ENCODE results near the gene HACD4.

Gene HACD4, protein sequence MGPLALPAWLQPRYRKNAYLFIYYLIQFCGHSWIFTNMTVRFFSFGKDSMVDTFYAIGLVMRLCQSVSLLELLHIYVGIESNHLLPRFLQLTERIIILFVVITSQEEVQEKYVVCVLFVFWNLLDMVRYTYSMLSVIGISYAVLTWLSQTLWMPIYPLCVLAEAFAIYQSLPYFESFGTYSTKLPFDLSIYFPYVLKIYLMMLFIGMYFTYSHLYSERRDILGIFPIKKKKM

DNA sequence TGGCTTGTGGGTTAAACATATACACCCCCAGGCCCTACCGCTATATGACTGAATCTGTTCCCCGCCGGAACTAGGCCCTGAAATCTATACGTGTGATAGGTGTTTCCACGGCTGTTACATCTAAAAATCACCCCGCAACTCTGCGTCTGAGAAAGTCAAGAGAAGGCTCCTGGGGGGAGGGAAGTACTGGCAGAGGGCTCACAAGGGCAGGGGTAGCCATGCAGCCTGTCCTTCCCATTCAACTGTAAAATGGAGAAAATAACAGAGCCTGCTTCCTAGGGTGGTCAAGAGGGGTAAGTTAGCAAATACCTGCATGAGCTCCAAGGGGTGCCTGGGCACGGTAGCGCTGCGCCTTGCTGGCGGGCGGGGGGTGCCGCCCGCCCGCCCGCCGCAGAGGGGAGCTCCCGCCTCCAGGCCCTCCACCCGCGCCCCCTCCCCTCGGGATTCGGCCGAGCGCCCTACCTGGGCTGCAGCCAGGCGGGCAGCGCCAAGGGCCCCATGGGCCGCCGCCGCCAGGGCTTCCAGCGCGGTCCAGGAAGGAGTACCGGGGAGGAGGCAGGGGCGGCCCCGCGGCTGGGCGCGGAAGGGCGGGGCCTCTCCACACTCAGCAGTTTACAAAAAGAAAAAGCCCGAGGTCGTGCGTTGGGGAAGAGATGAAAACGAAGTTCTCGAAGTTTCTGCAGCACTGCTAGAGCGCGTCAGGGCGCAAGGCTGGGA is at the start of gene HACD4:
Gene HACD4, minus strand, starts transcription at position 550 of the 717 bp plus-strand sequence. Its CDS starts 50 bp downstream, at position 500.
- no peak for DNase-seq

DNA sequence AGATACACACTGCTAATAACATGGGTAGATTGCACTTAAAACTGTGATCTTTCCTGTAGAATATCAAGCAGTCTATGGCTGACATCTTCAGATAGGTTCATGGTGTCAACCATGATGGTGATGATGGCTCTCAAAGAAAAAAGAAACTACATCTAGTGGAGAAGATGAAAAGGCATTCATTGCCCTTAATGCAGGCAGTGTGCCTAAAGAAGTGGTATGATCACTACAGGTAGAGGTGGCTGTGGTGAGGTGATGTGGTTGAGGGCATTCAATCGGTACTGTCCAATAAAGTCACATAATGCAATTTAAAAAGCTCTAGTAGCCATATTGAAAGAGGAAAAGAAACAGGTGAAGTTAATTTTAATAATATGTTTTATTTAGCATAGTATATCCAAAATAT is 49.4 kb upstream of the HACD4 start:
- DNase-seq = no peak

DNA sequence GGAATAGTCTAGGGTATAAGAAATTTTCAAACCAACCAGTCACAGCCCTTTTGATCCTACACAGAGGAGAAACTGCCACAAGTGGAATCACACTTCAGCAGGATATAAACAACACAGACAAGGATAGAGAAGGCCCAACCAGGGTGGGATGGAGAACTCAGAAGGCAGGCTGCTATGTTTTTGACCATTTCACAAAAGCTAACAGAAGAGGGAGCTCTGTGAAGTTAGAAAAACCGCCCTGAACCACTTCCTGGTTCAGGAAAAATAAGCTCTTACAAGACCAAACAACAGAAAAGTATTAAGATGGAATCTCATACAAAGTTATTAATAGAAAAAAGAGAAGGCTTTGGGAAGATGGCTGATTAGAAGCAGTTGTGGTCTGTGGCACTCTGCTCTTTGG is 47.3 kb upstream of the HACD4 start:
- DNase-seq = no peak

DNA sequence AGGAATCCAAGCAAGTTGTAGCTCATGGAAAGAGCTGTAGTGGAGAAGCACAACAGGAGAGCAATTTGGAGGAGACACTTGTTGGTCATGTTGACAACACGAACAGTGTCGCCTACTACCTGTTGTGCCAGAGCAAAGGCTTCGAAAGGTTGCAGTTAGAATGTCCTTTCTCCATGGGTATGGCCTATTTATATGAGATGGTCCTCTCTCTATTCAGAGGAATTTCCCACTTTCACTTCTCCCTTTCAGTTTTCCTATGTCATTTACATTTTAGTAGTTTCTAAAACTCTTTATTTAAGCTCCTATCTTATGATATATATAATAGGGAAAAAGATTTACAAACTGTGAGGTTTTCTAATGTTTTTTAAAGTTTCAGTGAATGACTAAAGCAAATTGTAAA is 46.3 kb upstream of the HACD4 start, which contains the start of gene IFNB1:
Gene IFNB1, minus strand, starts transcription at position 162 of the 400 bp plus-strand sequence. Its CDS starts 73 bp downstream, at position 89.
- DNase-seq = no peak

DNA sequence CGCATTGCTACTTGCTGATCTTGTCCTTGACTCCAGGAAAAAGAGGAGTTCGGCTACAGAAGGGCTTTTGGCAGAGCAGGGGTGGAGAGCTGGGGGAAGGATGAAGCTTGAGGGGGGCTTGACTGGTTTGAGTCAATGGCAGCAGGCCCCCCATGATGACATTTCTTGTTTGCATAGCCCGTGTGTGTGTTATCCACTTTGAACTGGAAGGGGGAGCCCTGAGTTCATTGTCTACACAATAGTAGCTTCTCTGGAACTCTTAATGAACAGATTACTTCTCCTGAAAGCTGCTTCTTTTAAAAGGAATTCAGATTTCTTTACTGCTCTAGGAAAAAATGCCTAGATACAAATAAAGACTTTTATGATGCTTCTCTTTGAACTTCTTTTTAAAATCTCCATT is 44.0 kb upstream of the HACD4 start:
- DNase-seq = no peak

DNA sequence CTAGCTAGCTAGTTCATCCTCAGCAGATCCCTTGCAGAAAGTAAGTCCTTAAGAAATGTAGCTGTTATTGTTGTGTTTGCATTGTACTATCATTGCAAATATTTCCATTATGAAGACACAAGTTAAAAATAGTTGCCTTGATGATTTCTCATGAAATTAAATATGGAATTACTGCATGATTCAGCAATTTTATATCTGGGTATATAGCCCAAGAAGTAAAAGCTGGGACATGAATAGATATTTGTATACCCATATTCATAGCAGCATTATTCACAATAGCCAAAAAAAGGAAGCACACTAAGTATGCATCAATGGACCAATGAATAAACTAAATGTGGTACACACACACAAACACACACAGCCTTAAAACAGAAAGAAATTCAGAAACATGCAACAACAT is 39.5 kb upstream of the HACD4 start:
- no peak for DNase-seq

DNA sequence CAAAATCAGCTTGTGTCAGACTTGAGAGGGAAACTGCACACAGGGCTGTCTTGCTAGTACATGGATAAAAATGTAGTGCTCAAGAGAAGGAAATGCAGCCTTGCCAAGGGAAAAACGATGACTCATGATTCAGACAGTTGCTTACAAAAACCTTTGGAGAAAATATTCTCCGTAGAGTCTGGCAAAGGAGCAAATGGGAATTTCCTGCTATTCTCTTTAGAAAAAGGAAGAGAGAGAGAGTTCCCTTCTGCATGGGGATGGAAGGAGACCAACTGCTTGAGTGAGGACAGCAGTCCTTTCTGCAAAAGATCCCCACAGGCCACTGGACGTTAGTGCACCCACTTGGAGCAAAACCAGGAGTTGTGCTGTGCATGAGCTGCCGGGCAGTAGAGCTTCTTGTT is 38.7 kb upstream of the HACD4 start:
- DNase-seq = peak in 1 of 2 experiments; percentile 23

DNA sequence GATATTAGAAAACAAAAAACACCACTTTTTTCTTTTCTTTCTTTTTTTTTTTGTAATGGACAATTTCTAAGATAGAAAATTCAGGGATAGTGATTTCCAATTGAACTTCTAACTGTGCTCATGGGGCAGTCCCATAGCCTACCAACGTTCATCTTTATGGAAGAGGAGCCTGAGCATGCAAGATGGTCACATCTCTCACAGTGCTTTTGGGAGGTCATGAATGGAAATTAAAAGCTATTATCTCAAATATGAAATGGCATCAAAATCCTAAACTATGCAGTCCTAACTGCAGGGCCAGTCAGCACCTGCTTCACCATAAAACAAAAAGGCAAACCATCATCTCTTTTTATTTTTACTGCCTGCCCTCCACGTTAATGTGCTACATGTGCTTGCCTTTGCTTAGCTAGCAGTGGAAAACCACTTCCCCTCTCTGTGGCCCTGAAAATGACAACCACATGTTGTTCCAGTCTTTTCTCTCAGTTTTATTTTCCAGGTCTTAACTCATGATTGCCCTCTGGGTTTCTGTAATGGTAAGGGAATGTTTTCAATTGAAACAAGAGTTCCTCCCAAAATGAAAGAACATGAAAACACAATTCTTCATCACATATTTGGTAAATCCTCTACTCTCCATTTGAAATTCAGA is 29.6 kb upstream of the HACD4 start:
- DNase-seq = no peak

DNA sequence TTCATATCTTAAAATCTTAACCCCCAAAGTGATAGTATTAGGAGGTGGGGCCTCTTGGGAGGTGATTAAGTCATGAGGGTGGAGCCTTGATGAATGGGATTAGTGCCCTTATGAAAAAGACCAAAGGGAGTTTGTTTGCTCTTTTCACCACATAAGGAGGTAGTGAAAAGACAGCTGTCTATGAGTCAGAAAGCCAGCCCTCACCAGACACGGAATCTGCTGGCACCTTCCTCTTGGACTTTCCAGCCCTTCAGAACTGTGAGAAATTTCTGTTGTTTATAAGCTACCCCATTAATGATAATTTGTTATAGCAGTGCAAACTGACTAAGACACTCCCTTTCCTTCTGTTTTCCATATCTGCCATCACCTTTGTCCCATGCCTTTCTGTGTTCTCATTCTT is 25.5 kb upstream of the HACD4 start:
- no peak for DNase-seq

DNA sequence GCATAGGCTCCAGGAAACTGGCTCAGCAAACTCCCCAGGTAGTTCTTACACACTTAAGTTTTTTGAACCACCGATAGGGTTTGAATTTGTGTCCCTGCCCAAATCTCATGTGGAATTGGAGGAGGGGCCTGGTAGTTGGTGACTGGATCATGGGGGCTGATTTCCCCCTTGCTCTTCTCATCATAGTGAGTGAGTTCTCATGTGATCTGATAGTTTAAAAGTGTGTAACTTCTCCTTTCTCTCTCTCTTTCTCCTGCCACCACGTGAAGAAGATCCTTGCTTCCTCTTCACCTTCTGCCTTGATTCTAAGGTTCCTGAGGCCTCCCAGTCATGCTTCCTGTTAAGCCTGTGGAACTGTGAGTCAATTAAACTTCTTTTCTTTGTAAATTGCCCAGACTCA is 22.4 kb upstream of the HACD4 start:
- DNase-seq = no peak

DNA sequence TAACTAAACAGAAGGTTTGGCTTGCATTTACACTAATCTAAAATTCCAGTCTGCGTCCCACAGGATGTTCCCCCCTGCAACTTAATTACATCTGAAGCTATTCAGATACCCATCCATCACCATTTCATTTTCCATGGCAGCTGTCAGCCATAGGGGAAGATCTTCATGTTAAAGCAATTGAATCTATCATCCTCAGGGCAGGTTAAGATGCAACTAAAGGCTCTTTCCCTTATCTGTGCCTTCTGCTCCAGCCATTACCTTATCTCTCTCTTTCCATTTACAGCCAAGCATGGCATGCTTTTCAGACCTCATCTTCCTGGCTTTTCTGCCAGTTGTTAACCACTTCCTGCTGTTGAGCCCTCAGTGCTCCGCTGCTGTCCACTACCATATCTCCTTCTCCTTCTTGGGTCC is 15.8 kb upstream of the HACD4 start:
- no peak for DNase-seq

DNA sequence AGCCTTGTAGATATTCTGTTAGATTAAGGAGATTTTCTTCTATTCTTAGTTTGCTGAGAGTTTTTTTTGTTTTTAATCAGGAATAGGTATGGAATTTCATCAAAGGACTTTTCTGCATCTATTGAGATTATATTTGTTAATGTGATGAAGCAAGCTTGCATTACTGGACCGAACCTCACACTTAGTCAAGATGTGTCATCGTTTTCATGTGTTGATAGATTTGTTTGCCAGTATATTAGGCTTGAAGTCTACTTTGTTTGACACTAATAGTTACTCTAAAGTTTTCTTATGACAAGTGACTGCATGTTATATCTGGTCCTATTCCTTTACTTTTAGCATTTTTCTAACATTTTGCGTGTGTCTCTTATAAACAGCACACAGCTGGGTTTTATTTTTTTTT is 12.4 kb upstream of the HACD4 start:
- DNase-seq = no peak

DNA sequence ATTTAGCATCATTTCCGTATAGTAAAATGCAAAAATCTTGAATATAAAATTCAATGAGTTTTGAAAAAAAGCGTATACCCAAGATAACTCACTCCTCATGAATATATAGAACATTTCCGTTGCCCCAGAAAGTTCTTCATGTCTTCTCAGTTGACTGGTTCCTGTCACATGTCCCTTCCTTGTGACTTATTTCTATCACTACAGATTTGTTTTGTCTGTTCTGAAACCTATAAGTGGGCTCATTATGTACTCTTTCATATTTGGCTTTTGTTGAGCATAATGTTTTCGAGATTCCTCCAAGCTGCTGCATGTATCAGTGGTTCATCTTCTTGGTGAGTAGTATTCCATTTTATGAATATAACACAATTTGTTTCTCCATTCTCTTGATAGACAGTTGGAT is 11.0 kb upstream of the HACD4 start:
- no peak for DNase-seq

DNA sequence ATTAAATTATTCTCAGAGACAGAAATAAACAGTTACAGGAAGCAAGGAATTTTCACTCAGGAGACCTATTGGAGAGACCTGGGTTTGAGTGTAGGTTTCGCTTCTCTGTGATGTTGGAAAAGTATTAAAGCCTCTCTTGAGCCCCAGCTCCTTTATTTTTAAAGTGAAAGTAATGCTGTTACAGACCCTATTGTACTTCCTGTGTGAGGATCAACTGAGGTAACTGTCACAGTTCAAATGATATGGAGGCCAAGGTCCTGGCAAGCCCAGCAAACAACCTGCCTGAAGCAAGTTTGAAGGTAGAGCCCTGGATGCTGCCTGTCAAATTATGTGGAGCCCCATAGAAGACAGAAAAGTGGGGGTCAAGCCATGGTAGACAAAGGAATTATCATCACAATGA is 7.9 kb upstream of the HACD4 start:
- no peak for DNase-seq

DNA sequence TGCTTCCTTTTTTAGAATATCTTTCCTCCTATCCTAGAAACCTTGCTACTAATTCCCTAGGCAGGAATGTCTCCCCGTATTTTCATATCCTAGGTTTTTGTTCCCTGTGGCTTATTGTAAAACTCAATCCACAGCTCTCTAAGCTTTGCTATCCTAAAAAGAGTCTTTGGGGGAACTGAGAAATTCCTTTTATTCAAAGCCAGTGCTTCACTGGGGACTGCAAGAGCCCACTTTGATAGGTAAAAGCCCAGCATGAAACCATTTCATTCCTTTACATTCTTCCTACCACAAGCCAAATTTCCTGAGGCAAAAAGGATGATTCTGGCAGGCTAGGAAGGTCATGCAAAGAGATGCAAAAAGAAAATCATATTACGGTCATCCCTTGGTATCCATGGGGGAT is 5.8 kb upstream of the HACD4 start:
- DNase-seq = no peak

DNA sequence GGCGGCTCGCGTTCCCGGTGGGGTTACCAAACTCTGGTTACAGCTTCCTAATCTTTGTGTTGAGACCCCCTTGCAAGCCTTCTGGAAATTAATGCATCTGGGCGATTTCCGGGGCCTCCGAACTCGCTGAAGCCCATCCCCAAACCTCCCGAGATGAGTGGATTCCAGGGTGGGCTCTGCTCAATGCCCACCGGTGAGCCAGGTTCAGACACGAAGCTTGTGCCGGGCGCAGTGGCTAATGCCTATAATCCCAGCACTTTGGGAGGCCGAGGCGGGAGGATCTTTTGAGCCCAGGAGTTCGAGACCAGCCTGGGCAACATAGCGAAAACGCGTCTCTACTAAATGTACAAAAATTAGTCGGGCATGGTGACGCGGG is 356 bp upstream of the HACD4 start:
- no peak for DNase-seq

DNA sequence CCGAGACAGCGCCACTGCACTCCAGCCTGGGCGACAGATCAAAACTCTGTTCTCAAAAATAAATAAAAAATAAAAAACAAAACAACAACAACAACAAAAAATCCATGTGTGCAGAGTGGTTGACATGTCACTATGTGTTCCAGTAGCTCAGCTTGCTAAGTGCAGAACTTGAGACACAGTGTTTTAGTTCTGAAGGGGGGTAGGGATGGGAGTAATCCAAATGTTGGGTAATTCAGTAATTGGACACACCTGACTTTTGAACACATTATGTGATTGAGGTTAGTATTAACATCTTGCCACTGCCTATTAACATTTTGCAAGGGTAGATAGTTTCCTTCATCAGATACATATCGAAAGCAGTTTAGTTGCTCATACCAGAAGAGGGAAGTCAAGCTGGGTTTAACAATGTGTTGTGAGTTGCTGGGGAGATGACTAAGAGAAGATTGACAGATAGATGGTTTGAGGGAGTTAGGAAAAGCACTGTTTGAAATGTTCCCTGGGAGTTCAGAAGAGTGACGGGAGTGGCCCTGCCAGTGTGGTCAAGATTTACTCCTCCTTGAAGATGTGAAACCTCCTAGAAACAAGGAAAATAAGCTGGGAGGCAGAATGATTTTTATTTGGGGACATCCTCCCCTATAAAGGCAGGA is 928 bp downstream of the HACD4 start:
- DNase-seq = no peak

DNA sequence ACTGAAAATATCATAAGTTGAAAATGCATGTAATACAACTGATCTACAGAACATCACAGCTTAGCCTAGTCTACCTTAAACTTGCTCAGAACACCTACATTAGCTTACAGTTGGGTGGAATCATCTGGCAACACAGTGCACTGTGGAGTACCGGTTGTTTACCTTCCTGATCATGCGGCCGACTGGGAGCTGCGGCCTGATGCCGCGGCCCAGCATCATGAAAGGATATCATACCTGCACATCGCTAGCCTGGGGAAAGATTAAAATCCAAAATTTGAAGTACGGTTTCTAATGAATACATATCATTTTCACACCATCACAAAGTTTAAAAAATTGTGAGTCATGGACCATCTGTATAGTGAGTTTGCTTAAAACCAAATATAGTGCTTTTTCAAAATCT is 1.8 kb downstream of the HACD4 start:
- no peak for DNase-seq

DNA sequence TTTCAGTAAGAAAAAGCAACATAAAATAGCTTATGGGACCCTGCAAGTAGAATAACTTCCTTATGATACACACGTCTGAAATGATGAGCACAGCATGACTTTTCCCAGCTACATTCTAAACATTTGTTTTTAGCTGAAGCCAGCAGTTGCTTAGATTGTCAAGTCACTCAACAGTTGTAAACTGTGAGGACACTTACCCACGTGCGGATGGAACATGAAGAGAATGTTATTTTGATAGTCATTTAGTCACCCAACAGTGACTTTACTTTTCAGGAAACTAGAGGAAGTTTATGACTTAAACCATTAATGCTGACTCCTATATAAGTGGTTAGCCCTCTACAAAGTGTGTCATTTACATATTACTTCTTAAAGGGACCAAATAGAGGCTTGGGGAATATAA is 3.0 kb downstream of the HACD4 start:
- DNase-seq = no peak

DNA sequence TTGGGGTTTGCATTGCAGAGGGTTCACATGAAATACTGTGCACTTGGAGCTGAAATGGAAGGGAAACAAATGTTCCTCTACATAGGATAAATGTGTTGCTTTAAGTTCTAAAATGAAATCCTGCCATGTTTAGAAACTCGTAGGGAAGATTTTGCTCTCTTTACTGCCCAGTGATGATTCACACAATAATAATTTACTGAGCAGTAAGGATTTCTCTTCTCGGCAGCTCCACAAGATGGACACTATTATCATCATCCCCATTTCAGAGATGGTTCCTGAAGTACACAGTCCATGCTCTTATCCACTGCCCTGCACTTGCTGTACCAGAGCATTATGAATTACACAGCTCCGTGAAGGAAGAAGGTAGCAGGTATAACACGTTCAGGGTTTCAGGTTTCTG is 4.1 kb downstream of the HACD4 start:
- DNase-seq = no peak

DNA sequence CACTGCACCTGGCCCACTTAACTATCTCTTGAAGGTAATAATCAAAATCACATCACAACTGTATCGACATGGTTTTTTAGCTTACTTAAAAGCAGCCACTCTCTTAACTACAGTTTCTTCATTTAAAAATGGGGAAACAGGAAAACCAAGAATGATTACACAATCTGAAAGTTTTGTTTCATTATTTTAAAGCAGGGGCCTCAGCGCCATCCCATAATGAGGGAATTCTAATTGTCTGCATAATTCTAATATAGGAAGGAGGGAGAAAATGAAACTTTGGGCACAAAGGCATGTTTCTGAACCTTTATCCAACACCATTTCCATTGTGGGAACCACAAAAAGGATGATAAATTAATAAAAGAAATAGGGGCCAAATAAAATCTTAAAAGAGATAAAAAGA is 7.6 kb downstream of the HACD4 start:
- DNase-seq = no peak

DNA sequence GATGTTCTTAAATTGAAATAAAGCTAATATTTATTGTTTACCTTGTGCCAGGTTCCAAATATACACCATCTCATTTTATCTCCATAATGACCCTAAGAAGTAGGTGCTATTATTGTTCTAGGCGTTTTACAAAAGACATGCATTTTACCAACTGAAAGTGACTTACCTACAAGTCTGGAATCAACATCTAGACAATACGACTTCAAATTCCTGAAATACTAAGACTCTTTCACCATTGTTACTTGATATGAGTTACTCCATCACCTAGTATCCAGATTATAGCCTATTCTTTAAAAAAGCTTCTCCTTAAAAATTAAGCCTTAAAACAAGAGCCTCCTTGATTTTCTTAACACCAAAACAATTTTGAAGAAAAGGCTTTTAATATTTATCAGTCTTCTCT is 13.3 kb downstream of the HACD4 start:
- no peak for DNase-seq

DNA sequence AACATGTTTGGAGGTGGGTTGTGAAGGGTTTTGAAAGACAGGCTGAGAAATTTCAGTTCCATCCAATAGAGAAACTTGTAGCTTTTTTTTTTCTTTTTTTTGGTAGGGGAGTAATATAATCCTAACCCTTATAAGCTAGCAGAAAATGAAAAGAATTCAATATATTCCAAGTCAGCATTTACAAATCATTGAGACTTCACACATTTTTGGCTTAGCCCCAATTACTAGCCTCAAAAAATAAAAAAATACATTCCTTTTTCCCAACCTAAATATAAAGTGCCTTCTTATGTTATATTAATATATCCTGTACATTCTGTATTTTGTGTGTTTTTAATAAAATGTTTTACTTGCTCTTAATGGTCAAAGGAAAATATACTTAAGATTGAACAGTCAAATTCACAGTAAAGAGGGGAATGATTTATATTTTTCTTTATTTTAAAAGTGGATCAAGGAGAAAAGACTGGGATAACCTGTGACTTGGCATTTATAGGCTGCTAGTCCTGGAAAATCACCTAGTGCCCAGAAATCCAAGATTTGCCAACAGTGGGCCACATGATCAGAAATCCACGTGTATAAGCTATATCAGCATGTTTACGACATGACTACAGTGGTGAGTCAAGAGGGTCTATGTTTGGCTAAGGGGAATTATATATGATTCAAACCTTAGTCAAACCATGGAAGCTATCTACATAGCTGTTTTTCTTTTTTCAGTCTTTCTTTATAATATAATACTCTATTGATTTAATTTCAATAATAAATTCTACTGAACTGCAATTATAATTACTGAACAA is 14.5 kb downstream of the HACD4 start:
- DNase-seq = no peak

Measured in cerebellar nuclear complex (tissue), 1 donor.